H1 (cell line): ENCODE measurements around the gene NMRK2. TPM values are rescaled to one million over a fixed set of nuclear protein-coding genes. Genes with fewer than 3 reads are reported as not detected.

Experiments used
- CTCF ChIA-PET: fragments of 300-600 bp; sonication (Branson Sonifier 250); formaldehyde crosslinking; loops from one replicate; lab custom pipeline; 2021; ENCODE audit not compliant: partially characterized antibody; lab: Charles Lee
- POLR2A ChIA-PET: fragments of 300-600 bp; sonication (Branson Sonifier 250); formaldehyde crosslinking; loops from one replicate; lab custom pipeline; 2021; ENCODE audit warnings: inconsistent platforms; ENCODE audit not compliant: partially characterized antibody; lab: Charles Lee
- DNase-seq, 2 experiments: peaks; one replicate each; pipeline versions ENCODE4 v3.0.0 to v3.0.0-alpha.2; 2010 to 2022; ENCODE audit warnings: low spot score in 2 of 2, low read depth in 1 of 2, mixed read lengths in 1 of 2
- FAIRE-seq: peaks from 2 replicates; lab custom pipeline; 2011; peaks lifted over from hg19 to GRCh38; lab: Jason Lieb, UNC
- H2AFZ ChIP-seq: 2 replicates; pipeline ENCODE4 v1.8.1; 2012; ENCODE audit warnings: low read length, inconsistent platforms
- H2AK5ac ChIP-seq: 2 replicates; pipeline ENCODE4 v1.6.1; 2013; ENCODE audit warnings: low read depth, low read length
- H2BK120ac ChIP-seq: replicated peaks from 2 replicates; pipeline ENCODE3; 2013; ENCODE audit warnings: low read depth, low read length, inconsistent platforms
- H2BK12ac ChIP-seq: 2 replicates; pipeline ENCODE4 v1.6.1; 2013; ENCODE audit warnings: low read depth, low read length
- H2BK15ac ChIP-seq: 2 replicates; pipeline ENCODE4 v1.6.1; 2013; ENCODE audit warnings: low read length
- H2BK20ac ChIP-seq: 2 replicates; pipeline ENCODE4 v1.6.1; 2013; ENCODE audit warnings: low read length
- H2BK5ac ChIP-seq: 2 replicates; pipeline ENCODE4 v1.6.1; 2013; ENCODE audit warnings: low read depth, low read length
- H3K14ac ChIP-seq: 2 replicates; pipeline ENCODE4 v1.6.1; 2013; ENCODE audit warnings: inconsistent platforms; ENCODE audit not compliant: insufficient read length
- H3K18ac ChIP-seq: 2 replicates; pipeline ENCODE4 v1.6.1; 2013; ENCODE audit warnings: low read length; ENCODE audit errors: extremely low read depth
- H3K23ac ChIP-seq: 2 replicates; pipeline ENCODE4 v1.6.1; 2013; ENCODE audit warnings: inconsistent platforms; ENCODE audit not compliant: insufficient read length
- H3K23me2 ChIP-seq: 2 replicates; pipeline ENCODE4 v1.6.1; 2013; ENCODE audit warnings: low read depth, low read length
- H3K27ac ChIP-seq: 2 replicates; pipeline ENCODE4 v1.6.1; 2011; ENCODE audit warnings: low read depth, low read length, inconsistent platforms
- H3K27me3 ChIP-seq, 4 experiments: replicated peaks in 1 of 4; 1 replicate in 1 of 4; 2 replicates in 3 of 4; pipeline versions ENCODE4 v1.6.1 to v1.8.1; 2011 to 2013; ENCODE audit warnings: low read length in 3 of 4, mild to moderate bottlenecking in 3 of 4, inconsistent platforms in 2 of 4, mixed read lengths in 2 of 4, moderate library complexity in 1 of 4; ENCODE audit not compliant: control insufficient read depth in 3 of 4, insufficient read depth in 3 of 4; ENCODE audit errors: extremely low read depth in 1 of 4
- H3K36me3 ChIP-seq, 4 experiments: 2 replicates each; pipeline versions ENCODE4 v1.6.1 to v1.8.1; 2011 to 2013; ENCODE audit warnings: mild to moderate bottlenecking in 4 of 4, low read length in 3 of 4, moderate library complexity in 2 of 4, control low read depth in 1 of 4, inconsistent platforms in 1 of 4; ENCODE audit not compliant: insufficient read depth in 4 of 4, control insufficient read depth in 2 of 4
- H3K4ac ChIP-seq: replicated peaks from 2 replicates; pipeline ENCODE3; 2013; ENCODE audit warnings: low read length, low read depth, mixed read lengths, inconsistent platforms; ENCODE audit not compliant: insufficient read length
- H3K4me1 ChIP-seq, 4 experiments: replicated peaks in 1 of 4; 1 replicate in 1 of 4; 2 replicates in 3 of 4; pipeline versions ENCODE4 v1.6.1 to v1.8.1; 2011 to 2013; ENCODE audit warnings: low read length in 3 of 4, inconsistent platforms in 2 of 4, mixed read lengths in 1 of 4; ENCODE audit not compliant: insufficient read depth in 4 of 4, control insufficient read depth in 3 of 4
- H3K4me2 ChIP-seq, 2 experiments: 2 replicates each; pipeline versions ENCODE4 v1.6.1 to v1.8.1; 2011 to 2013; ENCODE audit warnings: low read depth in 2 of 2, low read length in 2 of 2, control low read depth in 1 of 2, inconsistent platforms in 1 of 2, mild to moderate bottlenecking in 1 of 2; ENCODE audit not compliant: insufficient read depth in 1 of 2
- H3K4me3 ChIP-seq, 4 experiments: fragments of 200-600, 300-600 bp in 1 of 4; sonication (generic), shearing (Covaris generic), sonication (Bioruptor Twin) in 1 of 4; 2 replicates each; pipeline versions ENCODE4 v1.5.1 to v1.8.1; 2011 to 2016; ENCODE audit warnings: low read length in 4 of 4, low read depth in 3 of 4, control low read depth in 2 of 4, inconsistent platforms in 2 of 4, mild to moderate bottlenecking in 2 of 4, mixed read lengths in 1 of 4, moderate library complexity in 1 of 4; ENCODE audit not compliant: insufficient read depth in 2 of 4; ENCODE audit errors: extremely low read depth in 1 of 4
- H3K56ac ChIP-seq: replicated peaks from 2 replicates; pipeline ENCODE3; 2013; ENCODE audit warnings: low read depth, mild to moderate bottlenecking, mixed read lengths, low read length, inconsistent platforms; ENCODE audit not compliant: insufficient read length
- H3K79me1 ChIP-seq: 2 replicates; pipeline ENCODE4 v1.6.1; 2013; ENCODE audit warnings: low read depth, low read length, control low read depth
- H3K79me2 ChIP-seq, 2 experiments: 2 replicates each; pipeline versions ENCODE4 v1.6.1 to v1.8.1; 2012 to 2013; ENCODE audit warnings: low read length in 2 of 2, mild to moderate bottlenecking in 2 of 2, inconsistent platforms in 1 of 2; ENCODE audit not compliant: insufficient read depth in 2 of 2, control insufficient read depth in 1 of 2
- H3K9ac ChIP-seq, 4 experiments: replicated peaks in 1 of 4; 1 replicate in 1 of 4; 2 replicates in 3 of 4; pipeline versions ENCODE4 v1.6.1 to v1.8.1; 2011 to 2013; ENCODE audit warnings: low read depth in 3 of 4, low read length in 3 of 4, control low read depth in 2 of 4, mild to moderate bottlenecking in 2 of 4, moderate library complexity in 2 of 4, inconsistent platforms in 1 of 4; ENCODE audit errors: extremely low read depth in 1 of 4
- H3K9me3 ChIP-seq, 2 experiments: 2 replicates each; pipeline versions ENCODE4 v1.6.1 to v1.8.1; 2012 to 2013; ENCODE audit warnings: mild to moderate bottlenecking in 2 of 2, moderate library complexity in 2 of 2, control low read depth in 1 of 2, inconsistent platforms in 1 of 2, low read depth in 1 of 2, low read length in 1 of 2, mixed read lengths in 1 of 2; ENCODE audit not compliant: insufficient read depth in 2 of 2
- H4K20me1 ChIP-seq, 2 experiments: replicated peaks in 1 of 2; 2 replicates each; pipeline versions ENCODE3 to v1.8.1; 2011 to 2013; ENCODE audit warnings: inconsistent platforms in 2 of 2, low read length in 2 of 2, mild to moderate bottlenecking in 1 of 2; ENCODE audit not compliant: insufficient read depth in 2 of 2, control insufficient read depth in 1 of 2
- H4K5ac ChIP-seq: 2 replicates; pipeline ENCODE4 v1.6.1; 2013; ENCODE audit warnings: low read length, low read depth, mixed read lengths, inconsistent platforms; ENCODE audit not compliant: insufficient read length
- H4K8ac ChIP-seq: 2 replicates; pipeline ENCODE4 v1.8.0; 2013; ENCODE audit warnings: mild to moderate bottlenecking, moderate library complexity, low read length, inconsistent platforms; ENCODE audit not compliant: insufficient read depth; ENCODE audit errors: extremely low read depth
- H4K91ac ChIP-seq: replicated peaks from 2 replicates; pipeline ENCODE3; 2013; ENCODE audit warnings: low read length, mixed read lengths, inconsistent platforms; ENCODE audit not compliant: insufficient read length
- CBX5 ChIP-seq: fragments of 300-800, 300-1000 bp; sonication (generic); IDR thresholded peaks from 2 replicates; pipeline ENCODE4 v1.7.1; 2016; ENCODE audit warnings: antibody characterized with exemption, low read length, low read depth
- CREB1 ChIP-seq: IDR thresholded peaks from 2 replicates; pipeline ENCODE4 v1.6.1; 2012; ENCODE audit warnings: inconsistent platforms
- EZH2 ChIP-seq: fragments of 200-600 bp; sonication (generic); IDR thresholded peaks from 2 replicates; pipeline ENCODE4 v1.7.1; 2012; ENCODE audit warnings: low read depth, mild to moderate bottlenecking, moderate library complexity, low read length, inconsistent platforms; ENCODE audit not compliant: severe bottlenecking
- JUND ChIP-seq: IDR thresholded peaks from 2 replicates; pipeline ENCODE4 v1.6.1; 2011; ENCODE audit warnings: mild to moderate bottlenecking, improper control_type of control experiment, low read length
- KDM4A ChIP-seq: IDR thresholded peaks from one replicate; pipeline ENCODE4 v1.7.1; 2012; ENCODE audit warnings: low read depth, mild to moderate bottlenecking, moderate library complexity, low read length, inconsistent platforms; ENCODE audit not compliant: severe bottlenecking
- NRF1 ChIP-seq: IDR thresholded peaks from 2 replicates; pipeline ENCODE4 v1.6.1; 2011; ENCODE audit warnings: mild to moderate bottlenecking, low read depth, low read length, improper control_type of control experiment
- POLR2A ChIP-seq, 2 experiments: IDR thresholded peaks; 1 replicate in 1 of 2; 2 replicates in 1 of 2; pipeline ENCODE4 v1.6.1; 2011; ENCODE audit warnings: low read depth in 2 of 2, low read length in 2 of 2, mild to moderate bottlenecking in 2 of 2; ENCODE audit errors: control extremely low read depth in 1 of 2
- POLR2AphosphoS5 ChIP-seq: IDR thresholded peaks from 2 replicates; pipeline ENCODE4 v1.6.1; 2011; ENCODE audit warnings: low read depth, low read length
- RAD21 ChIP-seq, 2 experiments: IDR thresholded peaks in 1 of 2; conservative IDR thresholded peaks in 1 of 2; 2 replicates each; pipeline ENCODE4 v1.6.1; 2011; ENCODE audit warnings: low read depth in 2 of 2, low read length in 2 of 2, improper control_type of control experiment in 1 of 2, inconsistent platforms in 1 of 2, mild to moderate bottlenecking in 1 of 2, moderate library complexity in 1 of 2
- RBBP5 ChIP-seq: IDR thresholded peaks from 2 replicates; pipeline ENCODE4 v1.7.1; 2012; ENCODE audit warnings: low read depth, mild to moderate bottlenecking, inconsistent platforms, low read length, moderate library complexity, borderline replicate concordance
- SAP30 ChIP-seq: fragments of 300-600 bp; sonication (generic); IDR thresholded peaks from 2 replicates; pipeline ENCODE4 v1.7.1; 2012; ENCODE audit warnings: low read length, moderate library complexity, mild to moderate bottlenecking, inconsistent platforms; ENCODE audit not compliant: insufficient read depth, insufficient replicate concordance
- SIN3A ChIP-seq, 2 experiments: IDR thresholded peaks in 1 of 2; conservative IDR thresholded peaks in 1 of 2; 2 replicates each; pipeline ENCODE4 v1.6.1; 2011 to 2012; ENCODE audit warnings: low read length in 2 of 2, improper control_type of control experiment in 1 of 2, low read depth in 1 of 2, mild to moderate bottlenecking in 1 of 2
- SIRT6 ChIP-seq: IDR thresholded peaks from one replicate; pipeline ENCODE4 v1.7.1; 2012; ENCODE audit warnings: low read length, inconsistent platforms
- TAF7 ChIP-seq: optimal IDR thresholded peaks from 2 replicates; pipeline ENCODE3; 2011; ENCODE audit warnings: low read depth, mild to moderate bottlenecking, inconsistent platforms, low read length, moderate library complexity, borderline replicate concordance
- TEAD4 ChIP-seq: IDR thresholded peaks from 2 replicates; pipeline ENCODE4 v1.6.1; 2012; ENCODE audit warnings: low read depth, low read length, inconsistent platforms, mixed read lengths
- WGBS, 2 experiments: shearing (Covaris generic) in 1 of 2; methylation state at CpG; one replicate each; pipeline versions ENCODE4 v1.1.6 to v1.1.7; 2013 to 2015; ENCODE audit warnings: low lambda C conversion rate in 2 of 2, mixed read lengths in 2 of 2, inconsistent platforms in 1 of 2, low coverage in 1 of 2, missing lambda C conversion rate in 1 of 2; ENCODE audit not compliant: insufficient replicate concordance in 2 of 2, insufficient coverage in 1 of 2, insufficient read length in 1 of 2; ENCODE audit errors: extremely low coverage in 1 of 2, missing lambda C conversion rate in 1 of 2; 5-methylcytosine and 5-hydroxymethylcytosine counted together
- polyA plus RNA-seq, 7 experiments: library from polyadenylated mRNA; depleted of rRNA in 3 of 7; stranded (reverse) in 5 of 7; unstranded in 2 of 7; fragments of >200 nt in 5 of 7; fragments of 200-250 nt in 2 of 7; gene quantifications; 1 replicate in 5 of 7; 2 replicates in 1 of 7; 4 replicates in 1 of 7; pipeline versions ENCODE4 v1.2.1 to v1.2.3, GENCODE V29; 2011 to 2013; ENCODE audit warnings: missing spikeins in 2 of 7, mixed read lengths in 2 of 7
- total RNA-seq: library from RNA; stranded (reverse); fragmentation: NEBNext Ultra II Directional; extraction: Animal tissue kit (Norgen Biotek cat#: 25700); gene quantifications from 2 replicates; pipeline ENCODE4 v1.2.1, GENCODE V29; 2021

The NMRK2 gene
- total and polyA plus RNA-seq, 2 of the 8 experiments (the other 6 are each of a cell fraction or from before 2014, with no cell fraction given) = 87.4 to 206 TPM

DNA sequence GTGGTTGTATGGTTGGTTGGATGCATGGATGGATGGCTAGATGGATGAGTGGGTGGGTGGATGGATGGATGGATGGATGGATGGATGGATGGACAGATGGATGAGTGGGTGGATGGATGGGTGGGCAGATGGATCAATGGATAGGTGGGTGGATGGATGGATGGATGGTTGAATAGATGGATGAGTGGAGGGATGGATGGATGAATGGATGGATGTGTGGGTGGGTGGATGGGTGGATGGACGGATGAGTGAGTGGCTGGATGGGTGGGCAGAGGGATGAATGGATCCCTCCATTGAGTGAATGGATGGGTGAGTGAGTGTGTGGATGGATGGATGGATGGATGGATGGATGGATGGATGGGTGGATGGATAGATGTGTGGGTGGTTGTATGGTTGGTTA is 9.0 kb upstream of the NMRK2 start:
- Histone ChIP-seq H4K20me1 (peaks cover 0 to 8% of the 10 kb centered on the region in 2 experiments), H2AK5ac (no peak overlapping the region), H3K4ac (no peak overlapping the region), H3K36me3 (peaks cover 10 to 31% (median 20%) of the 10 kb centered on the region in 4 experiments; a peak in 6 of 8 replicates), H4K91ac (no peak overlapping the region), H3K27ac (no peak overlapping the region), H3K9ac (no peak overlapping the region), H3K4me2 (no peak overlapping the region), H2BK12ac (no peak overlapping the region), H2BK5ac (no peak overlapping the region), H3K27me3 (no peaks in the 10 kb centered on the region), H3K79me2 (no peaks in the 10 kb centered on the region), H4K5ac (no peak overlapping the region), H3K4me3 (no peak overlapping the region), H2BK20ac (no peak overlapping the region), H2AFZ (no peak overlapping the region), H3K56ac (peak overlapping the region; percentile 30), H3K4me1 (no peaks in the 10 kb centered on the region), H2BK15ac (no peak overlapping the region), H4K8ac (no peak overlapping the region), H3K14ac (no peak overlapping the region), H3K79me1 (no peaks in the 10 kb centered on the region), H3K23ac (no peak overlapping the region), H2BK120ac (no peak overlapping the region), H3K9me3 (peaks cover 0 to 4% of the 10 kb centered on the region in 2 experiments; a peak in 1 of 4 replicates), H3K18ac (no peak overlapping the region), H3K23me2 (peaks cover 10% of the 10 kb centered on the region; the same call in 1 of the 2 replicates)
- DNase-seq (no peak), FAIRE-seq (no peak)
- CTCF ChIA-PET = no interaction called here
- 91% methylated on average over 1 of the region's 1 CpG; no CpG with 5 or more reads in 1 of the 2 experiments for WGBS, 2 experiments
- POLR2A ChIA-PET = no interaction called here
- TF ChIP-seq NRF1 (no peak), KDM4A (no peak), SAP30 (no peak), SIN3A (conservative IDR thresholded peaks at IDR 0.05 in 1 of 2, IDR thresholded peaks at IDR 0.05 in 1 of 2; ENCODE audit: low read depth in 1 of 2, low read length in 2 of 2) (no peak), EZH2 (no peak), TAF7 (no peak), SIRT6 (no peak), POLR2AphosphoS5 (no peak), RAD21 (IDR thresholded peaks at IDR 0.05 in 1 of 2, conservative IDR thresholded peaks at IDR 0.05 in 1 of 2; ENCODE audit: low read depth in 2 of 2, low read length in 2 of 2) (no peak), TEAD4 (no peak), JUND (no peak), CBX5 (no peak), RBBP5 (no peak), CREB1 (no peak), POLR2A (IDR thresholded peaks at IDR 0.05; ENCODE audit: control extremely low read depth in 1 of 2, low read depth in 2 of 2, low read length in 2 of 2) (no peak)
